ENCODE measurements around the gene ZFYVE16. TPM values are rescaled to one million over a fixed set of nuclear protein-coding genes. Genes with fewer than 3 reads are reported as not detected.

ZFYVE16 gene
- total RNA-seq, 4 donors from 2014 or later, result 37.7 to 53.6 (median 47.4) TPM

- TF ChIP-seq CTCF (IDR thresholded peaks at IDR 0.05; ENCODE audit: low read depth), result no peak
Measured at GRCh38 chr5:80503641-80504040, 95.8 kb downstream of the ZFYVE16 start.

GRCh38 chr5:80504833-80505232, 97.0 kb downstream of the ZFYVE16 start:
- no peak for TF ChIP-seq CTCF (IDR thresholded peaks at IDR 0.05; ENCODE audit: low read depth)

- no peak for TF ChIP-seq CTCF (IDR thresholded peaks at IDR 0.05; ENCODE audit: low read depth)
Measured at GRCh38 chr5:80507663-80508062, 99.8 kb downstream of the ZFYVE16 start.

- no peak for TF ChIP-seq CTCF (IDR thresholded peaks at IDR 0.05; ENCODE audit: low read depth)
Measured at GRCh38 chr5:80508844-80509243, 101.0 kb downstream of the ZFYVE16 start.

GRCh38 chr5:80509362-80509761, 101.5 kb downstream of the ZFYVE16 start:
- no peak for TF ChIP-seq CTCF (IDR thresholded peaks at IDR 0.05; ENCODE audit: low read depth)

- TF ChIP-seq CTCF (IDR thresholded peaks at IDR 0.05; ENCODE audit: low read depth), result no peak
Measured at GRCh38 chr5:80516826-80517225, 109.0 kb downstream of the ZFYVE16 start.

Small RNA genes within 50 kb of the gene (small RNA-seq; reads per million reads assigned to genes)
- gene RNU6-211P, result not detected

Other genes with a start within 250 kb of the ZFYVE16 start
- gene SERINC5, start 152.0 kb upstream of the ZFYVE16 start, total RNA-seq, result 10 to 100 TPM in 3 of 4 donors, 1 to 10 TPM in 1; 9.7 to 21.7 (median 17.3) TPM
- not detected for gene SPZ1, start 88.1 kb upstream of the ZFYVE16 start, total RNA-seq
- 1 to 10 TPM; 3.3 to 4.8 (median 3.7) TPM for gene FAM151B, start 80.0 kb downstream of the ZFYVE16 start, total RNA-seq
- gene ANKRD34B, start 162.2 kb downstream of the ZFYVE16 start, total RNA-seq, result not detected
- 10 to 100 TPM; 17.5 to 24.4 (median 21.2) TPM for gene MSH3, start 246.6 kb downstream of the ZFYVE16 start, total RNA-seq
- gene DHFR, start 246.9 kb downstream of the ZFYVE16 start, total RNA-seq, result 10 to 100 TPM; 13.9 to 18.6 (median 16.2) TPM

Measured in subcutaneous adipose tissue (tissue), 4 donors.